Measurements from ENCODE around the gene DSCAML1. TPM values are rescaled to one million over a fixed set of nuclear protein-coding genes. Genes with fewer than 3 reads are reported as not detected.

DSCAML1 gene
- polyA plus RNA-seq, 3 donors = 2.4 to 4.0 (median 2.9) TPM

DNA sequence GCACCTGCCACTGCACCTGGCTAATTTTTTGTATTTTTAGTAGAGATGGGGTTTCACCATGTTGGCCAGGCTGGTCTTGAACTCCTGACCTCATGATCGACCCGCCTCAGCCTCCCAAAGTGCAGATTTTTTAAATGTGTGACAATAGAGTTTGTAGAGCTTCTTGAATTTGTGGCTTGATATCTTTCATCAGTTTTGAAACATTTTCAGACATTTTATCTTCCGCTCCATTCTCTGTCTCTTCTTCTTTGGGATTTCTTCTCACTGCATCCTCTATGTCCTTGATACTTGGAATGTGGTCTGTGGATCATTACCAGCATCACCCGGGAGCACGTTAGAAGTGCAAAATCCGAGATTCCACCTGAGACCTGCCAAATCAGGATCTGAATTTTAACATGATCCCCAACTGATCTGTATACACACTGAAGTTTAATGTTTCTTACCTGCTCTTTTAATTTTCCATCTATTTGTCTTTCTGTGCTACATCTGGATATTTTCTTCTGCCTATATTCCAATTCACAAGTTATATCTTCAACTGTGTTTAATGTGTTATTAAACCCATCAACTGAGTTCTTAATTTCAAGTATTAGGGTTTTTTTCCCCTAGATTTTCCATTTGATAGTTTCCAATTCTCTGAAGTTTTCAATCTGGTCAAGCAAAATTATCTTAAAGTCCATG lies 343.0 kb downstream of the DSCAML1 start:
- DNase-seq = no peak

GRCh38 chr11:117449111-117449693 lies 347.8 kb downstream of the DSCAML1 start:
- no peak for DNase-seq

- DNase-seq = no peak
Measured at GRCh38 chr11:117444711-117445658, 352.0 kb downstream of the DSCAML1 start.

DNA sequence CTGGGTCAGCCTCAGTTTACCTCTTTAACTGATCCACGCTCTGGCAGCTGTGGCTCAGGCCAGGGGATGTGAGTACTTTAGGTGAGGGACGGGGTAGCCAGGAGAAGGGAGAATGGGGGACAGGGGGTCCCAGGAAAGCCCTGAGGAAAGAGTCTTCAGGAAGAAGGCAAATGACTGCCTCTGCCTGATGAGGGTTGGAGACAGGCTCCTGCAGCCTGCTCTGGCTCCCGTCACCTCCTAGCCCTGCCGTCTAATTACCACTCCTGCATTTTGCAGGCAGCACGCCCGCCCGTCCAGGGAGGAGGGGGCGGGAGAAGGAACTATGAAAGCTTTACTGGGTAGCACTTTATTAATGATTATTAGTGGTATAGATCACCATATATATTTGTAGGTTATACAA lies 352.8 kb downstream of the DSCAML1 start:
- DNase-seq = no peak

GRCh38 chr11:117443266-117444186 lies 353.5 kb downstream of the DSCAML1 start:
- DNase-seq = peak; percentile 62

GRCh38 chr11:117442869-117443239 lies 354.2 kb downstream of the DSCAML1 start:
- DNase-seq = no peak

DNA sequence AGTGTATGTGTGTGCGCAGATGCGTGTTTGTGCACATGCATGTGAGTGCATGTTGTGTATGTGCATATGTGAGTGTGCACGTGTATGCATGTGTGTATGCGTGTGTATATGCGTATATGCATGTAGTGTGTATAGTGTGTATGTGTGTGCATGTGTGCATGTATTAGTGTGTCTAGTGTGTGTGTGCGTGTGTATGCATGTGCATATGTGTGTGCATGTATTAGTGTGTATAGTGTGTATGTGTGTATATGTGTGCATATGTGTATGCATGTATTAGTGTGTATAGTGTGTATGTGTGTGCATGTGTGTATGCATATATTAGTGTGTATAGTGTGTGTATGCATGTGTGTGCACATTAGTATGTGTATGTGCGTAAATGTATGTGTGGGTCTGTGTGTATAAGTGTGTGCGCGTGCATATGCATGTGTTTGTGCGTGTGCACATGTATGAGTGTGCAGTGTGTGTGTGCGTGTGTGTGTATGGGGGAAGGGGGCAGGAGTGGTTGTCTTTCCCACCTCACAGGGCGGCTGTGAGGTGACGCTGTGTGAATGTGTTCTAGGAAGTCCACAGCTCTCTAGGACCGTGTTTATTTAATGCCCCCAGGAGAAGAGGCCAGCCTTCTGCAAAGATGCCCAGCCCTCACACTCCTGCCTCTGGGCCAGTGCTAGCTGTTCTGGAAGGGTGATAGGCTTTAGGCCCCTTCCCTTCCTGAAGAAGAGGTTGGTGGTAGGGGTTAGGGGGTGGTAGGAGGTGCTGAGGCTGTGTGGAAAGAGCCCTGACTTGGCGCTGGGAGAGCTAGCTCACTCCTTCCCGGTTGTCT lies 354.8 kb downstream of the DSCAML1 start:
- no peak for DNase-seq

DNA sequence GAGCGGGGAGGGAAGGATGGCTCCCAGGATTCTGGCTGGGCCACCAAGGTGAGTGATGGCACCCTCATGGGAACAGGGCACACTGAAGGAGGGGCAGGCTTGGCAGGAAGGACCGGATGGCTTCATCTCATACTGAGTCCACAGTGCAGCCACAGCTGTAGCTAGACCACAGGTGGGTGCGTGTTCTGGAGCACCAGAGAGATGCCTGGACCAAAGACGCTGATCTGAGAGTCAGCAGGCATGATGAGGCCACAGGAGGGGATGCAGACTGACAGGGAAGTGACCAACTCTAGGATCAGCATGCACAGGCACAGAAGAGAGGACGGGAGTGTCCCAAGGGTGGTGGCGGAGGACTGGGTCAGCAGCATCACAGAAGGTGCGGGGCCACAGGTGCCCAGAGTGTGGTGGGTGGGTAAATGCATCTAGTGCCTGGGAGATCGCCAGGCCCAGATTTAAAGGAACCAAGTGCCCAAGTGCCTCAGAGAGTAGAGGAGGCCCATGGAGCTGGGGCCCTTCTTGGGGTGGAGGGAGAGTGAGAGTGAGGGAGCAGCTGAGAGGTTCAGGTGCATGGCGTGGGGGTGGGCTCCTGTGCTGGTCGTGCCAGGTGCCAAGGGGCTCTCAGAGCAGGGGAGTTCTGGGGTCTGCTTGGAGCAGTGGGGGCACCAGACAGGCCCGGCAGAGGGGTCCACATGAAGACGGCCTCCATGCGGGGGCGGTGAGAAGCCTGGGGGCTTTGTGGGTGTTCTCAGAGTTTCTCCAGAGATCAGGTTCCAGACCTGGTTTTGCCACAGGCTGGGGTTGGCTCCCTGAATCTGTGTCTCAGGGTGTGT lies 355.7 kb downstream of the DSCAML1 start:
- DNase-seq = no peak

- no peak for DNase-seq
Measured at GRCh38 chr11:117440258-117440657, 356.8 kb downstream of the DSCAML1 start.

- no peak for DNase-seq
Measured at GRCh38 chr11:117439256-117439655, 357.8 kb downstream of the DSCAML1 start.

- no peak for DNase-seq
Measured at GRCh38 chr11:117438371-117439000, 358.5 kb downstream of the DSCAML1 start.

DNA sequence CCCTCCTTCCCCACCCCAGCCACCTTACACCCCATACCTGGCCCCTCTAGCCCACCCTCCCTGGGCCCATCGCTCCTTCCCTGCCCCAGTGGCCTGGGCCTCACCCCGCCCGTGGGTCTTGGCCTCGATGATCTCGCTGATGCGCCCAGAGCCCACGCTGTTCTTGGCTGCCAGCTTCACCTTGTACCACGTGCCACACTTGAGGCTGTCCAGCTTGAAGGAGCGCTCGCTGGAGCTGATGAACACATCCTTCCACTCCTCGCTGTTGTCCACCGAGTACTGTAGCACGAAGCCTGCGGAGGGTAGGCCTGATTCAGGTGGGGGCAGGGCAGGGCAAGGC lies 359.3 kb downstream of the DSCAML1 start:
- no peak for DNase-seq

- DNase-seq = no peak
Measured at GRCh38 chr11:117437041-117437790, 359.8 kb downstream of the DSCAML1 start.

DNA sequence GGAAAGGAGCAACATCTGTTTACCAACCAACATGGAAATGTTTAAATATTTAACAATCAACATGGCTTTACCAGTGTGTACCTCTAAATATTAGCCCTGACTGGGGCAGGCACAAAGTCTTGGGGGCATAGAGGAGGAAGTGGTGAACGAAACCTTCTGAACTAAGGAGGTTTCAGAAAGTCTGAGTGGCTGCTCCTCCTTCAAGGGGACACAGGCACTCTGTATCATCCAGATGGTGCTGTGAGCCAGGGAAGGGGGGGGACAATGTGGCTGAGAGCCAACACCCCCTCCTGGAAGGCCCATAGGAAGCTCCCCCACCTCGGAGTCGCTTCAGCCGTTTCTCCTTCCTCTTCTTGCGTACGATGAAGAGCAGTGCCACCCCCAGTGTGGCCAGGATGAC lies 361.7 kb downstream of the DSCAML1 start:
- DNase-seq = no peak

DNA sequence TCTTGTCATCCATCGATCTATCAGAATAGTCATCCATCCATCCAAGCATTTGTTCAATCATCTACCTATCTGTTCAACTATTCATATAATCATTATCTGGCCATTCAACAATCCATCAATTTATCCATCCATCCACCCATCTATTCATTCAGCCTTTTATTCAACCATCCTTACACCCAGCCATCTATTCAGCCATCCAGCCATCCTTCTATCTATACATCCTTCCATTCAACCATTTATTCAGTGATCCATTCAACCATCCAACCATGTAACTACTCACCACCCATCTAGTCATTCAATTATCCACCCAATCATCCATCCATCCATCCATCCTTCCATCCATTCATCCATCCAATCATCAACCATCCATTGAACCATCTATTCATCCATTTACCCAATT lies 362.5 kb downstream of the DSCAML1 start:
- DNase-seq = no peak

DNA sequence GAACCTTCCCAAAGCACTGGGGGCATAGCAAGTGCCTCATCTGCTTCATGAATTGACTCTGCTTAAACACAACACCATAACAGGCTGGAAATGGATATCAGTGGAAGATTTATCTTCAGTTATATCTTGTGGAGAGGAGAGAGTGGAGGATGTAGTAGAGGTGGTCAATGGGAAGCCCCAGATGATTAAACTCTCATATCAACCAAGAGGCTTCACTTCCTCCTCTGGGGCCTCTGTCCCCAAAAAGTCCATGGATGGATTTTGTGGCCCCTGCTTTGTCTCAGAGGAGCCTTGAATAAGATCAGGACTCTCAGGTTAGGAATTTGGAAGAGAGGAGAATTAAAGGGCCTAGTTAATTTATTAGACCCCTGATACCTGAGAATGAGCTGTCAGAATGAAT lies 363.3 kb downstream of the DSCAML1 start:
- no peak for DNase-seq

DNA sequence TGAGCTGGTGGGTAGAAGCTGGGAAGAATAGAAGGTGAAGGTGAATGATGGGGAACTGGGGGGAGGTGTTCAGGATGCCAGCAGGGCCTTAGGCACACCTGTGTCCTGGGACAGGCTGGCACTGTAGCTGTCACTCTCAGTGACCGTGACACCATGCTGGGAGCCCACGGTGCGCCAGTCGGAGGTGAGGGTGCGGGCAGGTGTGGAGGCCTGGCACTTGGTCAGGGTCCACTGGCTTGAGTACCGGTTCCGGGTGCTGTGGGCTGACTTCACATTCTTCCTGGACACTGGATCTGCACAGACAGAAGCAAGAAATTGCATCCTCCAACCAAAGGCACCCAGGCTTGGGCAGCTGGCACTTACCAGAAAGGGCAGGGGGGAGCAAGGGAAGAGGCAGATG lies 365.6 kb downstream of the DSCAML1 start:
- no peak for DNase-seq

GRCh38 chr11:117430293-117430955 lies 366.6 kb downstream of the DSCAML1 start:
- DNase-seq = no peak

Measured in renal pelvis (tissue), 4 donors.